Gastrocnemius medialis (tissue), 4 donors: ENCODE measurements around the gene FSD2. TPM values are rescaled to one million over a fixed set of nuclear protein-coding genes. Genes with fewer than 3 reads are reported as not detected.

Experiments used
- ATAC-seq, 2 donors: fragments of 150-250 bp; one replicate each; pipeline ENCODE4 v1.9.1; 2016
- DNase-seq, 2 donors: peaks; one replicate each; pipeline ENCODE4 v3.0.0-alpha.2; 2019
- H3K27ac ChIP-seq, 4 donors: fragments of 200-600 bp; sonication (generic); 1 replicate in 1 of 4; 2 replicates in 3 of 4; pipeline ENCODE4 v1.5.1; 2016 to 2018; ENCODE audit warnings: mild to moderate bottlenecking in 2 of 4, moderate library complexity in 1 of 4
- H3K27me3 ChIP-seq, 3 donors: fragments of 200-600 bp; sonication (generic) in 2 of 3; 1 replicate in 1 of 3; 2 replicates in 2 of 3; pipeline versions ENCODE4 v1.5.1 to v1.6.0; 2016 to 2019; ENCODE audit warnings: mild to moderate bottlenecking in 1 of 3, moderate library complexity in 1 of 3
- H3K36me3 ChIP-seq, 2 donors: fragments of 200-600 bp; sonication (generic) in 1 of 2; one replicate each; pipeline ENCODE4 v1.5.1; 2017 to 2018
- H3K4me1 ChIP-seq, 2 donors: fragments of 200-600 bp; sonication (generic) in 1 of 2; one replicate each; pipeline ENCODE4 v1.5.1; 2016 to 2017; ENCODE audit warnings: mild to moderate bottlenecking in 2 of 2
- H3K4me3 ChIP-seq, 4 donors: fragments of 200-600 bp; sonication (generic) in 3 of 4; 1 replicate in 1 of 4; 2 replicates in 3 of 4; pipeline ENCODE4 v1.5.1; 2016 to 2019; ENCODE audit warnings: mild to moderate bottlenecking in 2 of 4
- H3K9me3 ChIP-seq, 3 donors: fragments of 200-600 bp; sonication (generic) in 2 of 3; 1 replicate in 1 of 3; 2 replicates in 2 of 3; pipeline ENCODE4 v1.5.1; 2016 to 2019
- POLR2A ChIP-seq, 2 donors: fragments of 450-650 bp; IDR thresholded peaks; one replicate each; pipeline ENCODE4 v1.6.1; 2017; ENCODE audit warnings: antibody characterized with exemption in 2 of 2, mild to moderate bottlenecking in 2 of 2, moderate library complexity in 2 of 2
- in situ Hi-C, 4 donors: fragments of 200-750 bp; cut with MboI; loops; one replicate each; pipeline versions ENCODE4 v1.15.0 to v1.8.0; 2017; ENCODE audit warnings: low sequenced_read_pairs in 4 of 4
- intact Hi-C: fragments of 100-400 bp; cut with DNase I; formaldehyde crosslinking; loops from one replicate; pipeline ENCODE4 v1.15.1; 2023; ENCODE audit warnings: low total_unique reads
- total RNA-seq, 4 donors: library from RNA; depleted of rRNA; stranded (reverse); fragments of >200 nt; gene quantifications; one replicate each; pipeline versions ENCODE4 v1.1.0 to v1.2.3, GENCODE V29; 2016
- TF ChIP-seq, protein P1 (sequence below), 5 experiments: fragments of 450-650 bp in 3 of 5; fragments of 200-600 bp in 2 of 5; sonication (generic) in 2 of 5; IDR thresholded peaks in 4 of 5; conservative IDR thresholded peaks in 1 of 5; 1 replicate in 4 of 5; 2 replicates in 1 of 5; pipeline ENCODE4 v1.5.1; 2016 to 2019; ENCODE audit warnings: antibody characterized with exemption in 5 of 5, mild to moderate bottlenecking in 3 of 5, moderate library complexity in 3 of 5

The FSD2 gene
- total RNA-seq, 4 donors from 2014 or later, result 3.9 to 18.5 (median 6.6) TPM

DNA sequence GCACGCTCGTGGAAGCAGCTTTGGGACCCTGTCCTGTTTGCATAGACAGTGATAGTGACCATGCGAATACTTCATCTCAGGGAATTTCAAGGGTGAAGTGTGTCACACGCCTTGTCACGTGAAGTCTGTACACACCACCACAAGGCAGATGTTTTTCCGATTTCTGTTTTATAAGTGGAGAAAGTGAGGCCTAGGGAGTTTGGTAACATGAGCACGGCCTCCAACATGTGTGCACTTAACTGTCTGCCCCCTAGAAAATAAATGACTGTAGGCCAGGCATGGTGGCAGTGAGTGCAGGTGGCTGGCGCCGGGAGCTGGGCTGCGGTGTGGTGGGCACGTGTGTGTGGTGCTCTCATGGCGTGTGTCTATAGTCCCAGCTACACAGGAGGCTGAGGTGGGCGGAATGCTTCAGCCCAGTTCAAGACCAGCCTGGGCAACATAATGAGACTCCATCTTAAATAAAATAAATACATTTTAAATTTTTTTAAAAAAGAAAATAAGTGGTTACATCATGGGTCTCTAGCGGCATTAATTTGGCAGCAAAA, 45.5 kb upstream of the FSD2 start:
- in situ Hi-C loops (loop anchor here (5.0 to 10.0 kb wide), 2 partner anchors 151 to 153 kb away; no protein-coding TSS in a partner anchor), intact Hi-C loops (no loop called here)

DNA sequence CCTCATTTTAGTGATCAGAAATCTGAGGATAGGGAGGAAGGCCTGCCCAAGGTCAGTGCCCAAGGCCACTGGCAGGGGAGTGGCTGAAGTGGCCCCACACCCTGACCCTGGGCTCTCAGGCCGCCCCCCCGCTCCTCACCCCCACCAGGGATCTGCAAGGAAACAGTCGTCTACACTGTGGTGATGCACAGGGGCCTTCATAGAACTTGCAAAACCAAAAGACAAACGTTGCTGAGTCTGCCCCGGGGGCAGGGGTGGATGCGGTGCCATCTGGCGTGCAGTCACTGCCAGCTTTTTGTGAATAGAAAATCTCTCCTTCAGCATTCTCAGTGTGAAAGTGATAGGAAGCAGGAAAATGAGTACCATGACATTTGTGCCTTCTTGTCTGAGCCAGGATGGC, 44.9 kb upstream of the FSD2 start:
- H3K4me1 ChIP-seq, result peaks cover 12% of the 10 kb centered on the region in 2 donors
- peaks cover 0 to 12% of the 10 kb centered on the region in 2 donors for H3K36me3 ChIP-seq
- no peaks in the 10 kb centered on the region for H3K9me3 ChIP-seq
- H3K27me3 ChIP-seq, result no peaks in the 10 kb centered on the region
- no peak for ATAC-seq
- in situ Hi-C loops (loop anchor here (5.0 to 10.0 kb wide), 2 partner anchors 152 to 154 kb away; no protein-coding TSS in a partner anchor), intact Hi-C loops (no loop called here)
- H3K4me3 ChIP-seq, result no peak overlapping the region
- DNase-seq, result no peak
- TF ChIP-seq, protein P1, sequence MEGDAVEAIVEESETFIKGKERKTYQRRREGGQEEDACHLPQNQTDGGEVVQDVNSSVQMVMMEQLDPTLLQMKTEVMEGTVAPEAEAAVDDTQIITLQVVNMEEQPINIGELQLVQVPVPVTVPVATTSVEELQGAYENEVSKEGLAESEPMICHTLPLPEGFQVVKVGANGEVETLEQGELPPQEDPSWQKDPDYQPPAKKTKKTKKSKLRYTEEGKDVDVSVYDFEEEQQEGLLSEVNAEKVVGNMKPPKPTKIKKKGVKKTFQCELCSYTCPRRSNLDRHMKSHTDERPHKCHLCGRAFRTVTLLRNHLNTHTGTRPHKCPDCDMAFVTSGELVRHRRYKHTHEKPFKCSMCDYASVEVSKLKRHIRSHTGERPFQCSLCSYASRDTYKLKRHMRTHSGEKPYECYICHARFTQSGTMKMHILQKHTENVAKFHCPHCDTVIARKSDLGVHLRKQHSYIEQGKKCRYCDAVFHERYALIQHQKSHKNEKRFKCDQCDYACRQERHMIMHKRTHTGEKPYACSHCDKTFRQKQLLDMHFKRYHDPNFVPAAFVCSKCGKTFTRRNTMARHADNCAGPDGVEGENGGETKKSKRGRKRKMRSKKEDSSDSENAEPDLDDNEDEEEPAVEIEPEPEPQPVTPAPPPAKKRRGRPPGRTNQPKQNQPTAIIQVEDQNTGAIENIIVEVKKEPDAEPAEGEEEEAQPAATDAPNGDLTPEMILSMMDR (IDR thresholded peaks at IDR 0.05 in 4 of 5, conservative IDR thresholded peaks at IDR 0.05 in 1 of 5), result no peak
- TF ChIP-seq POLR2A (IDR thresholded peaks at IDR 0.05), result no peak
- peak overlapping the region in 2 of 4 donors; percentile 54 to 70 for H3K27ac ChIP-seq

More for the DNA sequence above, 45.5 kb upstream of the FSD2 start:
- H3K9me3 ChIP-seq, result no peaks in the 10 kb centered on the region
- no peak overlapping the region for H3K27ac ChIP-seq
- H3K4me3 ChIP-seq, result no peak overlapping the region
- no peaks in the 10 kb centered on the region for H3K27me3 ChIP-seq
- peaks cover 12% of the 10 kb centered on the region in 2 donors for H3K4me1 ChIP-seq
- TF ChIP-seq, protein P1 (IDR thresholded peaks at IDR 0.05 in 4 of 5, conservative IDR thresholded peaks at IDR 0.05 in 1 of 5), result no peak
- TF ChIP-seq POLR2A (IDR thresholded peaks at IDR 0.05), result no peak
- ATAC-seq (no peak), DNase-seq (no peak)
- H3K36me3 ChIP-seq, result peaks cover 0 to 12% of the 10 kb centered on the region in 2 donors

DNA sequence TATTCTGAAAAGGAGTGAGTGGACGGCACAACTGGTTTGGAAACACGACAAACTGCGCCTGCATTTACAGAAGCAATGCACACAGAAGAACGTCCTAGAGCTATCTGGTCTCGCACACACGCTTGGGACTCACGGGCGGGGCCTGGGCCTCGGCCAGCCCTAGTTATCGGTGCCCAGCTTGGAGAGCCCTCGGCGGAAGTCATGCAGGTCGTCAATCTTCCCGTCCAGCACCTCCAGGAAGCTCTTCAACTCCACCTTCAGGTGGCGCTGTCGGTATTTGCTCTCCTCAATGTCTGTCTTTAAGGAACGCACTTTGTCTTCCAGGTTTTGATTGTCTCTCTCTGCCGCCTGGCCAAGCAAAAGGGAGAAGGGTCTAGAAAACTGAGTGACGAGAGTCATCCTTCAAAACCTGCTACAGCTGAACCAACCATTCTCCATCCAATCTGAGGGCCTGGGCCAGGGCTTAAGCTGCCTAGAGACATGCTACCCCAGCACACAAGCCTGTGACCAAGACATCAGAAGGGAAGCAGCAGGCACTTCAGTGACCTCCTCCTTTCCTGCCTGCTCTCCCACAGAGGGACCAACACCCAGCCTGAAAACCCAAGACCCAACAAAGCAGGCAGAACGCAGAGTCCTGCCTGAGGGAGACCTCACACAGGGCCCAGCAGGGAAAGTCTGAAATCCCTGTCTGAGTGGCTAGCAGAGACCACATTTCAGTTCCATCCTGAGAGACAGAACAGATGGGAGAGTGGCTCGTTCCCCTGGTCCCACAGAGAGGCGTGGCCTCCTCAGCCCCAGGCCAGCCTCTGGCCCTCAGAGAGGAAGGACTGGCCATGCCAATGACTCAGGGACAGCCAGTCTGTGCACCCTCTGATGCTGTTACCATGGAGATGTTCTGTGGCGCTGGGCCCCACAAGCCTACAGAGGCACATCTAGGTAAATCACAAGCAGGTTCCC, 44.0 kb upstream of the FSD2 start:
- Histone ChIP-seq H3K27ac (peak overlapping the region; percentile 51 to 76 (median 62)), H3K27me3 (no peaks in the 10 kb centered on the region), H3K9me3 (no peaks in the 10 kb centered on the region), H3K36me3 (peaks cover 0 to 12% of the 10 kb centered on the region in 2 donors), H3K4me1 (peaks cover 12% of the 10 kb centered on the region in 2 donors), H3K4me3 (peak overlapping the region in 1 of 4 donors; percentile 13)
- in situ Hi-C loops, result loop anchor here (5.0 to 10.0 kb wide), 2 partner anchors 152 to 155 kb away; no protein-coding TSS in a partner anchor
- ATAC-seq, result peak; percentile 95 to 96
- DNase-seq, result peak; percentile 84 to 91
- TF ChIP-seq, protein P1 (IDR thresholded peaks at IDR 0.05 in 4 of 5, conservative IDR thresholded peaks at IDR 0.05 in 1 of 5), result peak; percentile 68 to 83 (median 79)
- TF ChIP-seq POLR2A (IDR thresholded peaks at IDR 0.05), result no peak
- intact Hi-C loops, result loop anchor here (1.0 to 5.0 kb wide), 3 partner anchors 136 to 257 kb away; partner anchors contain the start of genes RAMAC and TM6SF1

DNA sequence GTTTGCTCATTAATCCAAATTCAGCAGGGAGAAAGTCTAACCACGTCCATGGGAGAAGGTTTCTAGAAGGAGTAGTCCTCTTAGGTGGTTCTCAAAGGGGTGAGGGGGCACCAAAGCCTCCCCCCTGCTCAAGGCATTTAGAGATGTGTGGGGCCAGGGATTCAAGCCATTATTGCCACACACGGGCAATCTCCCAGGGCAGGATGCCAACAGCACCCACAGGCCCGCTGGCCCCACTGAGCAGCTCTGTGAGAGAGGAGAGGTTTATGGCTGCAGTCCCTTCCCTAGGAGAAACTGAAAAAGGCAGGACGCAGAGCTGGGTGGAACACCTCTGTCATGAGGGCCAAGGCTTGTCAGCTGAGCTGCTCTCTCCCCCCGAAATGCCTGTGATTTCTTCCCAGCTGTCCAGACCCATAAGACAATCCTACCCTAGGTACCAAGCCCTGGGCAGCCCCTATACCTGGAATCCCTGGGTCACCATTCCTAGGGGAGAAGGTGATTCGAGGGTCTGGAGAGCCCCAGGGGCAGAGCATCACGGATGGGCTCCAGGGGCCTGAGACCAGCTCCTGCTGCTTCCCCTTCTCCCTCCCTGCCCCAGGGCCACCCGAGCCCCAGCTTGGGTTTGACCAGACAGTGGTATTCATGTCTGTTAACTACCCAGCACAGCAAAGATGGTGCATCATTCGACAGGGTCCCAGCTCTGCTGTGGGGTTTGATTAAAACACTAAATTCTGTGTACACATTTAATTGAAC, 42.5 kb upstream of the FSD2 start:
- H3K27ac ChIP-seq, result peak overlapping the region in 3 of 4 donors; percentile 54 to 76 (median 70)
- peaks cover 0 to 12% of the 10 kb centered on the region in 2 donors for H3K36me3 ChIP-seq
- intact Hi-C loops, result loop anchor here (5.0 kb wide), 1 partner anchor 259 kb away; the partner anchor contains the start of gene TM6SF1
- DNase-seq (no peak), ATAC-seq (no peak)
- H3K4me1 ChIP-seq, result peaks cover 12% of the 10 kb centered on the region in 2 donors
- TF ChIP-seq, protein P1 (IDR thresholded peaks at IDR 0.05 in 4 of 5, conservative IDR thresholded peaks at IDR 0.05 in 1 of 5), result no peak
- no peak for TF ChIP-seq POLR2A (IDR thresholded peaks at IDR 0.05)
- H3K9me3 ChIP-seq, result no peaks in the 10 kb centered on the region
- in situ Hi-C loops, result no loop called here
- no peaks in the 10 kb centered on the region for H3K27me3 ChIP-seq
- H3K4me3 ChIP-seq, result no peak overlapping the region
